Ovary (tissue), 9 donors: ENCODE results near the gene RBM23. TPM values are rescaled to one million over a fixed set of nuclear protein-coding genes. Genes with fewer than 3 reads are reported as not detected.

Experiments used
- DNase-seq, 5 donors: peaks; one replicate each; pipeline ENCODE4 v3.0.0-alpha.2; 2019 to 2020
- H3K27ac ChIP-seq, 2 donors: fragments of 200-600 bp; one replicate each; pipeline versions ENCODE4 v1.5.1 to v1.8.0; 2019 to 2022
- H3K27me3 ChIP-seq: fragments of 200-600 bp; one replicate; pipeline ENCODE4 v1.8.0; 2022
- H3K36me3 ChIP-seq: fragments of 200-600 bp; sonication (generic); one replicate; pipeline ENCODE4 v1.5.1; 2019
- H3K4me1 ChIP-seq: one replicate; pipeline ENCODE4 v1.8.1; 2013; ENCODE audit warnings: mild to moderate bottlenecking, moderate library complexity; ENCODE audit not compliant: insufficient read depth
- H3K4me3 ChIP-seq: fragments of 200-600 bp; sonication (generic); one replicate; pipeline ENCODE4 v1.5.1; 2017
- H3K9me3 ChIP-seq, 2 donors: fragments of 200-600 bp in 1 of 2; sonication (generic) in 1 of 2; one replicate each; pipeline versions ENCODE4 v1.5.1 to v1.8.1; 2013 to 2019; ENCODE audit warnings: mild to moderate bottlenecking in 1 of 2, moderate library complexity in 1 of 2
- EP300 ChIP-seq: sonication (generic); formaldehyde crosslinking; IDR thresholded peaks from one replicate; pipeline ENCODE4 v1.6.1; 2017; ENCODE audit warnings: antibody characterized with exemption
- POLR2A ChIP-seq: fragments of 450-650 bp; IDR thresholded peaks from one replicate; pipeline ENCODE4 v1.6.1; 2017; ENCODE audit warnings: antibody characterized with exemption, mild to moderate bottlenecking, moderate library complexity
- WGBS, 3 donors: extraction: QIAGEN DNeasy Blood & Tissue Kit in 1 of 3; methylation state at CpG; one replicate each; pipeline versions ENCODE4 v1.1.5 to v1.1.7; 2013 to 2017; 5-methylcytosine and 5-hydroxymethylcytosine counted together
- intact Hi-C, 4 donors: fragments of 100-400 bp; cut with DNase I; formaldehyde crosslinking; loops; one replicate each; pipeline versions ENCODE4 v1.11.0 to v1.15.1; 2022 to 2023
- polyA plus RNA-seq, 2 donors: library from polyadenylated mRNA; stranded (reverse); fragments of 200-250 nt in 1 of 2; fragments of 350-450 nt in 1 of 2; fragmentation: Illumina TruSeq in 1 of 2; extraction: RNeasy Lipid Tissue Mini Kit (QIAGEN cat#74804) in 1 of 2; gene quantifications; one replicate each; pipeline ENCODE4 v1.2.3, GENCODE V29; 2013 to 2014
- total RNA-seq, 7 donors: library from RNA; depleted of rRNA in 2 of 7; stranded (reverse); fragments of >200 nt in 2 of 7; fragmentation: NEBNext Ultra II Directional in 3 of 7; extraction: Animal tissue kit (Norgen Biotek cat#: 25700) in 3 of 7; gene quantifications; one replicate each; pipeline versions ENCODE4 v1.1.0 to v1.2.4, GENCODE V29; 2016 to 2023
- TF ChIP-seq, protein P1 (sequence below), 3 donors: fragments of 450-650 bp in 2 of 3; fragments of 200-600 bp in 1 of 3; IDR thresholded peaks; one replicate each; pipeline versions ENCODE4 v1.5.1 to v1.8.0; 2016 to 2022; ENCODE audit warnings: antibody characterized with exemption in 3 of 3, mild to moderate bottlenecking in 1 of 3
- donor health status: DM: no; HTN: no; CAD: no; lungs with moderate emphysema.
- donor health status: DM: no; HTN: no; CAD: no.
- donor health status: Bipolar disorder and iron deficiency.
- donor health status: DM: yes; HTN: yes; CAD: no.
- donor health status: DM: no; HTN: no; CAD: no.
- donor health status: DM: yes; HTN: yes; CAD: no.

Gene RBM23
- total and polyA plus RNA-seq, 9 donors = 57.0 to 244 (median 105) TPM

DNA sequence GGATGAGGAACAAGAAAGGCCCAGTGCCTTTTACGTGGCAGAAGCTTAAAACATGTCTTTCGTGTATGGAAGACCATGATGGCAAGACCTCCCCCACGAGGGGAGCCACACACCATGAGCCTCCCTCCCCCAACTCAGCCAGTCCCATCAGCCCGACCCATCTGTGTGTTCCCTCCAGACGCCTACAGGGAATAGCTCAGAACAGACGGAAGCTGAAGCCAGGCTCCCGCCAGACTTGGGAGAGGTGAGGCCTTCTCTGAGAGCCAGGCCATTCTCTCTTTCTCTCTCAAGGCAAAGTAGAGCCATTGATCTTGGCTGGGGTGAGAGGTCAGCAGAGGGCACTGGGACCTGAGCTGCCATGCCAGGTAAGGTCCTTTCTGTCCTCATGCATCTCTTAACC, 26.5 kb downstream of the RBM23 start:
- TF ChIP-seq, protein P1, sequence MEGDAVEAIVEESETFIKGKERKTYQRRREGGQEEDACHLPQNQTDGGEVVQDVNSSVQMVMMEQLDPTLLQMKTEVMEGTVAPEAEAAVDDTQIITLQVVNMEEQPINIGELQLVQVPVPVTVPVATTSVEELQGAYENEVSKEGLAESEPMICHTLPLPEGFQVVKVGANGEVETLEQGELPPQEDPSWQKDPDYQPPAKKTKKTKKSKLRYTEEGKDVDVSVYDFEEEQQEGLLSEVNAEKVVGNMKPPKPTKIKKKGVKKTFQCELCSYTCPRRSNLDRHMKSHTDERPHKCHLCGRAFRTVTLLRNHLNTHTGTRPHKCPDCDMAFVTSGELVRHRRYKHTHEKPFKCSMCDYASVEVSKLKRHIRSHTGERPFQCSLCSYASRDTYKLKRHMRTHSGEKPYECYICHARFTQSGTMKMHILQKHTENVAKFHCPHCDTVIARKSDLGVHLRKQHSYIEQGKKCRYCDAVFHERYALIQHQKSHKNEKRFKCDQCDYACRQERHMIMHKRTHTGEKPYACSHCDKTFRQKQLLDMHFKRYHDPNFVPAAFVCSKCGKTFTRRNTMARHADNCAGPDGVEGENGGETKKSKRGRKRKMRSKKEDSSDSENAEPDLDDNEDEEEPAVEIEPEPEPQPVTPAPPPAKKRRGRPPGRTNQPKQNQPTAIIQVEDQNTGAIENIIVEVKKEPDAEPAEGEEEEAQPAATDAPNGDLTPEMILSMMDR (IDR thresholded peaks at IDR 0.05) = no peak
- TF ChIP-seq EP300 = no peak
- TF ChIP-seq POLR2A = no peak
- 79 to 88% (median 83%) methylated on average over 7 of the region's 7 CpGs for WGBS, 3 donors
- intact Hi-C loops = no loop called here
- H3K27ac ChIP-seq = no peak overlapping the region
- no peaks in the 10 kb centered on the region for H3K36me3 ChIP-seq
- no peaks in the 10 kb centered on the region for H3K27me3 ChIP-seq
- DNase-seq = no peak
- H3K9me3 ChIP-seq = no peaks in the 10 kb centered on the region
- peaks cover 6% of the 10 kb centered on the region for H3K4me1 ChIP-seq
- H3K4me3 ChIP-seq = no peak overlapping the region

DNA sequence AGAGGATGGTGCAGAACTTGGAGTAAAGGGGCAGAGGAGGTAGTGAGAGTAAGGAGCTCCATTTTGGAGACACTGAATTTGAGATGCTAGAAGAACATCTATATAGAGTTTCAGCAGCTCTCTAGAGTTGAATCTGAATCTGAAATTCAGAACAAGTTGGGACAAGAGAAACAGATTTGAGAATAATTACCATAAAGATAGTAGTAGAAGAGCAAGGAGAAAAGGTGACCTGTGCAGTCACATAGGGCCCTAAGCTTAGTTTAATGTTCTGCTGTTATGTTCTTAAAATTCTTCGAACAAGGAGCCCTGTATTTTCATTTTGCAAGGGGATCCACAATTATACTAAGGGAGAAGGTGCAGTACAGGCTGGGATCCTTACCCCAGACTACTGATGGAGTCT, 28.5 kb downstream of the RBM23 start:
- intact Hi-C loops = no loop called here
- WGBS, 3 donors = 62 to 76% (median 74%) methylated on average over 1 of the region's 1 CpG
- no peak overlapping the region for H3K4me3 ChIP-seq
- DNase-seq = no peak
- H3K27me3 ChIP-seq = no peaks in the 10 kb centered on the region
- H3K9me3 ChIP-seq = no peaks in the 10 kb centered on the region
- TF ChIP-seq EP300 (no peak), POLR2A (no peak)
- TF ChIP-seq, protein P1 (IDR thresholded peaks at IDR 0.05) = no peak
- H3K36me3 ChIP-seq = no peaks in the 10 kb centered on the region
- H3K4me1 ChIP-seq = peaks cover 6% of the 10 kb centered on the region
- H3K27ac ChIP-seq = no peak overlapping the region

DNA sequence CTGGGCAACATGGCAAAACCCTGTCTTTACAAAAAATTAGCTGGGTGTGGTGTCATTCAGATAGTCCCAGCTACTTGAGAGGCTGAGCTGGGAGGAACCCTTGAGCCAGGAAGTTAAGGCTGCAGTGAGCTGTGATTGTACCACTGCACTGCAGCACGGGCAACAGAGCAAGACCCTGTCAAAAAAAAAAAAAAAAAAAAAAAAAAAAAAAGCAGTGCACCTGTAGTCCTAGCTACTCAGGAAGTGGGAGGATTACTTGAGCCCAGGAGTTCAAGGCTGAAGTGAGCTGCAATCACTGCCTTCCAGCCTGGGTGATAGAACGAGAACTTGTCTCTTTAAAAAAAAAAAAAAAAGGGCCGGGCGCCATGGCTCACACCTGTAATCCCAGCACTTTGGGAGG, 30.3 kb downstream of the RBM23 start:
- H3K9me3 ChIP-seq = no peaks in the 10 kb centered on the region
- no peak for DNase-seq
- H3K4me3 ChIP-seq = no peak overlapping the region
- H3K27me3 ChIP-seq = no peaks in the 10 kb centered on the region
- peaks cover 6% of the 10 kb centered on the region for H3K4me1 ChIP-seq
- no peaks in the 10 kb centered on the region for H3K36me3 ChIP-seq
- WGBS, 3 donors = 56 to 72% (median 69%) methylated on average over 4 of the region's 4 CpGs
- TF ChIP-seq, protein P1 (IDR thresholded peaks at IDR 0.05) = no peak
- TF ChIP-seq POLR2A (no peak), EP300 (no peak)
- intact Hi-C loops = no loop called here
- no peak overlapping the region for H3K27ac ChIP-seq

DNA sequence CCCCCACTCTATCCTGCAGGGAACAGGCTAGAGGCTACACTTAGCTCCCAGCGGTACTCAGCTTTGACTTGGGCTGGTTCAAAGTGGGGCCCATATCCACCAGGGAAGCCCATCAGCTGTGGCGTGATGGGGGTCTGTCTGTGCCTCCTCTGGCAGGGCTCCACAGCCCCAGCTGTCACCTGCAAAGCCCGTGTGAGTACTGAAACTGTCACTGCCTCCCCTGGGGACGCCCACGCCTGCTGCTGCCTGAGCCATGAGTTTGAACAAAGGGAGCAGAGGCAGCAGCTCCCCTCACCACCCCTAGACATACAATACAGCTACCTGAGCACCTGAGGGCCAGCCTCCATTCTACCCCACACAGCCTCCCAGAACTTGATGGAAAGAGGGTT, 31.0 kb downstream of the RBM23 start:
- Histone ChIP-seq H3K27me3 (no peaks in the 10 kb centered on the region), H3K4me1 (peaks cover 6% of the 10 kb centered on the region), H3K27ac (peak overlapping the region in 1 of 2 donors; percentile 72), H3K4me3 (no peak overlapping the region), H3K9me3 (no peaks in the 10 kb centered on the region), H3K36me3 (no peaks in the 10 kb centered on the region)
- WGBS, 3 donors = 72 to 79% (median 73%) methylated on average over 5 of the region's 5 CpGs
- peak in 1 of 5 donors; percentile 36 for DNase-seq
- intact Hi-C loops = no loop called here
- TF ChIP-seq, protein P1 (IDR thresholded peaks at IDR 0.05) = no peak
- TF ChIP-seq POLR2A = no peak
